Vagina (tissue), 2 donors: ENCODE measurements around the gene GPR26. TPM values are rescaled to one million over a fixed set of nuclear protein-coding genes. Genes with fewer than 3 reads are reported as not detected.

Experiments
- DNase-seq, 2 donors: peaks; one replicate each; pipeline ENCODE4 v3.0.0-alpha.2; 2017; ENCODE audit errors: extremely low spot score in 2 of 2
- H3K27ac ChIP-seq: fragments of 200-600 bp; sonication (generic); one replicate; pipeline ENCODE4 v1.5.1; 2019
- H3K27me3 ChIP-seq: fragments of 200-600 bp; sonication (generic); one replicate; pipeline ENCODE4 v1.5.1; 2019
- H3K36me3 ChIP-seq, 2 donors: fragments of 200-600 bp; sonication (generic); one replicate each; pipeline ENCODE4 v1.5.1; 2017 to 2019
- H3K4me1 ChIP-seq: fragments of 200-600 bp; sonication (generic); one replicate; pipeline ENCODE4 v1.5.1; 2019
- H3K4me3 ChIP-seq, 2 donors: fragments of 200-600 bp; sonication (generic); 1 replicate in 1 of 2; 2 replicates in 1 of 2; pipeline ENCODE4 v1.5.1; 2016 to 2019
- H3K9me3 ChIP-seq: fragments of 200-600 bp; sonication (generic); one replicate; pipeline ENCODE4 v1.5.1; 2019
- POLR2A ChIP-seq, 2 donors: fragments of 450-650 bp; IDR thresholded peaks; one replicate each; pipeline ENCODE4 v1.6.1; 2017; ENCODE audit warnings: antibody characterized with exemption in 2 of 2, mild to moderate bottlenecking in 2 of 2, moderate library complexity in 2 of 2
- POLR2AphosphoS5 ChIP-seq, 2 donors: sonication (generic); formaldehyde crosslinking; IDR thresholded peaks; one replicate each; pipeline ENCODE4 v1.9.0; 2017; ENCODE audit warnings: antibody characterized with exemption in 2 of 2, mild to moderate bottlenecking in 2 of 2, low read depth in 1 of 2; ENCODE audit not compliant: insufficient read depth in 1 of 2
- intact Hi-C: fragments of 100-400 bp; cut with DNase I; formaldehyde crosslinking; loops from one replicate; pipeline ENCODE4 v1.15.1; 2023
- total RNA-seq: library from RNA; depleted of rRNA; stranded (reverse); fragments of >200 nt; gene quantifications from one replicate; pipeline ENCODE4 v1.2.3, GENCODE V29; 2016
- TF ChIP-seq, protein P1 (sequence below), 3 experiments: fragments of 450-650 bp in 2 of 3; fragments of 200-600 bp in 1 of 3; sonication (generic) in 1 of 3; IDR thresholded peaks; one replicate each; pipeline ENCODE4 v1.5.1; 2017 to 2019; ENCODE audit warnings: antibody characterized with exemption in 3 of 3, mild to moderate bottlenecking in 2 of 3, moderate library complexity in 2 of 3

Gene GPR26
- total RNA-seq, 1 donor from 2014 or later: not detected

DNA sequence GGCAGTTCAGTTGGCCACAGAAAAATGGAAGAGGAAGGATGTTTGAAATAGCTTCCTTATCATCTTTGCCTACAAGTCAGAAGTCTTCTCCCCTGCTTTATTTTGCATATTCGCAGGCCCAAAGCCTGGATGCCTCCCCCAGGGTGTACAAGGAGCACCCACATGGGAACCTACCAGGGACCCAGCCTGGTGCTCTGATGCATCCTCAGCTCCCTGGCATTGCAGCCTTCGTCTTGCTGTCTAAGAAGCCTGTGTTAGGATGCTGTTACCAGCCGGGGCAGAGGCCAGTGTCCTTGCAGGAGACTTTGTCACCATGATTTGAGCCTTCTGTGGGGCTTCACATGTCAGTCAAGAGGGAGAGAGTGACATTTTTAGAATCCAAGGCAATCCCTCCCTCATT, 27.0 kb upstream of the GPR26 start:
- Histone ChIP-seq H3K36me3 (no peaks in the 10 kb centered on the region), H3K27ac (no peak overlapping the region), H3K27me3 (no peaks in the 10 kb centered on the region), H3K9me3 (no peaks in the 10 kb centered on the region), H3K4me3 (no peak overlapping the region), H3K4me1 (no peaks in the 10 kb centered on the region)
- no peak for TF ChIP-seq POLR2AphosphoS5 (IDR thresholded peaks at IDR 0.05; ENCODE audit: insufficient read depth in 1 of 2, low read depth in 1 of 2)
- no peak for TF ChIP-seq POLR2A (IDR thresholded peaks at IDR 0.05)
- TF ChIP-seq, protein P1, sequence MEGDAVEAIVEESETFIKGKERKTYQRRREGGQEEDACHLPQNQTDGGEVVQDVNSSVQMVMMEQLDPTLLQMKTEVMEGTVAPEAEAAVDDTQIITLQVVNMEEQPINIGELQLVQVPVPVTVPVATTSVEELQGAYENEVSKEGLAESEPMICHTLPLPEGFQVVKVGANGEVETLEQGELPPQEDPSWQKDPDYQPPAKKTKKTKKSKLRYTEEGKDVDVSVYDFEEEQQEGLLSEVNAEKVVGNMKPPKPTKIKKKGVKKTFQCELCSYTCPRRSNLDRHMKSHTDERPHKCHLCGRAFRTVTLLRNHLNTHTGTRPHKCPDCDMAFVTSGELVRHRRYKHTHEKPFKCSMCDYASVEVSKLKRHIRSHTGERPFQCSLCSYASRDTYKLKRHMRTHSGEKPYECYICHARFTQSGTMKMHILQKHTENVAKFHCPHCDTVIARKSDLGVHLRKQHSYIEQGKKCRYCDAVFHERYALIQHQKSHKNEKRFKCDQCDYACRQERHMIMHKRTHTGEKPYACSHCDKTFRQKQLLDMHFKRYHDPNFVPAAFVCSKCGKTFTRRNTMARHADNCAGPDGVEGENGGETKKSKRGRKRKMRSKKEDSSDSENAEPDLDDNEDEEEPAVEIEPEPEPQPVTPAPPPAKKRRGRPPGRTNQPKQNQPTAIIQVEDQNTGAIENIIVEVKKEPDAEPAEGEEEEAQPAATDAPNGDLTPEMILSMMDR (IDR thresholded peaks at IDR 0.05): no peak
- peak in 1 of 2 donors; percentile 25 for DNase-seq
- intact Hi-C loops: no loop called here

- no peaks in the 10 kb centered on the region for H3K4me1 ChIP-seq
- no peak overlapping the region for H3K4me3 ChIP-seq
- H3K27me3 ChIP-seq: no peaks in the 10 kb centered on the region
- TF ChIP-seq POLR2A (IDR thresholded peaks at IDR 0.05): no peak
- TF ChIP-seq, protein P1 (IDR thresholded peaks at IDR 0.05): no peak
- no peak for TF ChIP-seq POLR2AphosphoS5 (IDR thresholded peaks at IDR 0.05; ENCODE audit: insufficient read depth in 1 of 2, low read depth in 1 of 2)
- peak; percentile 13 to 31 for DNase-seq
- H3K27ac ChIP-seq: no peak overlapping the region
- no peaks in the 10 kb centered on the region for H3K36me3 ChIP-seq
- H3K9me3 ChIP-seq: no peaks in the 10 kb centered on the region
- intact Hi-C loops: no loop called here
These were observed 26.1 kb upstream of the GPR26 start for GRCh38 chr10:123640016-123640535.

DNA sequence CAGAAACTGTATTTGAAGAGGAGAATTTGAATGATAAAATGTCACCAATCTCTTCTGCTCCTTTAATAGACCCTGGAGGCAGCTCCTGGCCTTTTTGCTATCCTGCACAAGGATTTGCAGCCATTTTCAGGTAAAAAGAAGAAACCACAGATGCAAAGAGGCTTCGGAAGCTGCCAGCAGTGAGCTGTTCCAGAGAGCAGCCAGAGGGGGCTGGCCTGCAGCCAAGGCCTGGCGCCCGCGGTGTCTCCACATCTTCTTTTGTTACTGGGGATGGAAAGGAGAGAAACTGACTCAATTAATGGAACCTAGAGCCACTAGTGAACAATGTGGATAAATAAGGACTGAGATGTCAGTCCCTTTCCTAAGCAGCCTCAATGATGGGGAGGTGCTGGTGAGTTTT, 23.9 kb upstream of the GPR26 start:
- Histone ChIP-seq H3K27ac (no peak overlapping the region), H3K4me3 (no peak overlapping the region), H3K4me1 (no peaks in the 10 kb centered on the region), H3K9me3 (no peaks in the 10 kb centered on the region), H3K27me3 (no peaks in the 10 kb centered on the region), H3K36me3 (no peaks in the 10 kb centered on the region)
- intact Hi-C loops: no loop called here
- DNase-seq: peak in 1 of 2 donors; percentile 46
- TF ChIP-seq, protein P1 (IDR thresholded peaks at IDR 0.05): no peak
- TF ChIP-seq POLR2A (IDR thresholded peaks at IDR 0.05) (no peak), POLR2AphosphoS5 (IDR thresholded peaks at IDR 0.05; ENCODE audit: insufficient read depth in 1 of 2, low read depth in 1 of 2) (no peak)

- DNase-seq: peak in 1 of 2 donors; percentile 67
- intact Hi-C loops: no loop called here
These were observed 23.5 kb upstream of the GPR26 start for GRCh38 chr10:123642697-123643096.

GRCh38 chr10:123643315-123643714, 22.8 kb upstream of the GPR26 start:
- intact Hi-C loops: no loop called here
- Histone ChIP-seq H3K4me3 (no peak overlapping the region), H3K27ac (no peak overlapping the region), H3K36me3 (no peaks in the 10 kb centered on the region), H3K9me3 (no peaks in the 10 kb centered on the region), H3K27me3 (no peaks in the 10 kb centered on the region), H3K4me1 (no peaks in the 10 kb centered on the region)
- DNase-seq: peak in 1 of 2 donors; percentile 84
- TF ChIP-seq POLR2AphosphoS5 (IDR thresholded peaks at IDR 0.05; ENCODE audit: insufficient read depth in 1 of 2, low read depth in 1 of 2) (no peak), POLR2A (IDR thresholded peaks at IDR 0.05) (no peak)
- TF ChIP-seq, protein P1 (IDR thresholded peaks at IDR 0.05): no peak

More at GRCh38 chr10:123642697-123643096, 23.5 kb upstream of the GPR26 start:
- H3K27ac ChIP-seq: no peak overlapping the region
- TF ChIP-seq, protein P1 (IDR thresholded peaks at IDR 0.05): no peak
- TF ChIP-seq POLR2AphosphoS5 (IDR thresholded peaks at IDR 0.05; ENCODE audit: insufficient read depth in 1 of 2, low read depth in 1 of 2) (no peak), POLR2A (IDR thresholded peaks at IDR 0.05) (no peak)
- no peaks in the 10 kb centered on the region for H3K4me1 ChIP-seq
- H3K4me3 ChIP-seq: no peak overlapping the region
- H3K27me3 ChIP-seq: no peaks in the 10 kb centered on the region
- no peaks in the 10 kb centered on the region for H3K36me3 ChIP-seq
- H3K9me3 ChIP-seq: no peaks in the 10 kb centered on the region
